Right kidney (tissue), 9 donors: Measurements from ENCODE around the gene LGALS3.
"Not testable (repeated sequence)": the region's sequence is repeated elsewhere in the genome, so short reads cannot be mapped to it uniquely, and the experiment has no call there.

Experiments used
- DNase-seq: peaks from one replicate; pipeline ENCODE4 v3.0.0-alpha.2; 2016
- long read RNA-seq, 8 donors: transcript quantifications; one replicate each; lab custom pipeline, GENCODE V29; 2026

LGALS3 gene
- long read RNA-seq, donor 1, transcript LGALS3-207 (4 exons, 1,734 nt) = minor isoform, 5 of 70 reads
- long read RNA-seq, donor 1, transcript LGALS3-201 (6 exons, 1,146 nt) = major isoform, 29 of 70 reads
- long read RNA-seq, donor 1, partial matches to known transcripts = 36 of 70 reads
- long read RNA-seq, donor 1, other reads (novel, unspliced or antisense) = 0 of 70 reads
- long read RNA-seq, donor 2, transcript LGALS3-201 (6 exons, 1,146 nt) = major isoform, 12 of 24 reads
- long read RNA-seq, donor 2, partial matches to known transcripts = 10 of 24 reads
- long read RNA-seq, donor 2, other reads (novel, unspliced or antisense) = 0 of 24 reads
- long read RNA-seq, donor 3, transcript LGALS3-201 (6 exons, 1,146 nt) = major isoform, 13 of 27 reads
- long read RNA-seq, donor 3, partial matches to known transcripts = 12 of 27 reads
- long read RNA-seq, donor 3, other reads (novel, unspliced or antisense) = 0 of 27 reads
- long read RNA-seq, donor 4, transcript LGALS3-207 (4 exons, 1,734 nt) = minor isoform, 5 of 63 reads
- long read RNA-seq, donor 4, transcript LGALS3-201 (6 exons, 1,146 nt) = major isoform, 22 of 63 reads
- long read RNA-seq, donor 4, partial matches to known transcripts = 23 of 63 reads
- long read RNA-seq, donor 4, other reads (novel, unspliced or antisense) = 13 of 63 reads
- long read RNA-seq, donor 5, transcript LGALS3-201 (6 exons, 1,146 nt) = major isoform, 10 of 26 reads
- long read RNA-seq, donor 5, partial matches to known transcripts = 13 of 26 reads
- long read RNA-seq, donor 5, other reads (novel, unspliced or antisense) = 0 of 26 reads
- long read RNA-seq, donor 6, transcript LGALS3-201 (6 exons, 1,146 nt) = major isoform, 16 of 32 reads
- long read RNA-seq, donor 6, transcript LGALS3-207 (4 exons, 1,734 nt) = minor isoform, 8 of 32 reads
- long read RNA-seq, donor 6, partial matches to known transcripts = 8 of 32 reads
- long read RNA-seq, donor 6, other reads (novel, unspliced or antisense) = 0 of 32 reads
- long read RNA-seq, donor 7 = 0 reads
- long read RNA-seq, donor 8, transcript LGALS3-201 (6 exons, 1,146 nt) = major isoform, 14 of 58 reads
- long read RNA-seq, donor 8, partial matches to known transcripts = 37 of 58 reads
- long read RNA-seq, donor 8, other reads (novel, unspliced or antisense) = 5 of 58 reads

GRCh38 chr14:55129086-55129427 lies at the start of gene LGALS3:
Gene LGALS3 (plus strand): TSS chr14:55129252. CDS start chr14:55137374, 8,122 bp downstream.
- no peak for DNase-seq

GRCh38 chr14:55079961-55080360 lies 49.1 kb upstream of the LGALS3 start:
- DNase-seq = not testable (repeated sequence)

GRCh38 chr14:55084401-55085059 lies 44.5 kb upstream of the LGALS3 start:
- no peak for DNase-seq

- no peak for DNase-seq
These were observed 43.9 kb upstream of the LGALS3 start for GRCh38 chr14:55085060-55085660.

GRCh38 chr14:55086938-55087337 lies 42.1 kb upstream of the LGALS3 start:
- no peak for DNase-seq

GRCh38 chr14:55088356-55088755 lies 40.7 kb upstream of the LGALS3 start:
- DNase-seq = no peak

GRCh38 chr14:55092341-55092740 lies 36.7 kb upstream of the LGALS3 start:
- no peak for DNase-seq

- no peak for DNase-seq
These were observed 34.5 kb upstream of the LGALS3 start for GRCh38 chr14:55094292-55095157.

- no peak for DNase-seq
These were observed 31.0 kb upstream of the LGALS3 start for GRCh38 chr14:55097881-55098560.

- DNase-seq = no peak
These were observed 30.5 kb upstream of the LGALS3 start for GRCh38 chr14:55098561-55098898.

GRCh38 chr14:55099756-55100155 lies 29.3 kb upstream of the LGALS3 start:
- DNase-seq = no peak

GRCh38 chr14:55101698-55102097 lies 27.4 kb upstream of the LGALS3 start:
- DNase-seq = no peak

GRCh38 chr14:55102141-55102621 lies 26.9 kb upstream of the LGALS3 start:
- DNase-seq = peak; percentile 34

- DNase-seq = peak; percentile 35
These were observed 25.9 kb upstream of the LGALS3 start for GRCh38 chr14:55103005-55103640.

- DNase-seq = no peak
These were observed 24.8 kb upstream of the LGALS3 start for GRCh38 chr14:55103971-55104954.

- no peak for DNase-seq
These were observed 23.1 kb upstream of the LGALS3 start for GRCh38 chr14:55105991-55106390.

- DNase-seq = no peak
These were observed 21.1 kb upstream of the LGALS3 start for GRCh38 chr14:55107766-55108554.

GRCh38 chr14:55109836-55110235 lies 19.2 kb upstream of the LGALS3 start:
- no peak for DNase-seq
